A673 (cell line): ENCODE measurements around the gene CXADR. TPM values are rescaled to one million over a fixed set of nuclear protein-coding genes. Genes with fewer than 3 reads are reported as not detected.
"Not testable (repeated sequence)": the region's sequence is repeated elsewhere in the genome, so short reads cannot be mapped to it uniquely, and the experiment has no call there.

Source experiments
- BruUV-seq: library from RNA; stranded (reverse); fragments of 400-500 nt; replicated peaks from 2 replicates; lab custom pipeline; 2021; lab: Mats Ljungman, UMichigan
- CTCF ChIA-PET: fragments of 300-600 bp; sonication (Branson Sonifier 250); formaldehyde crosslinking; loops from one replicate; lab custom pipeline; 2022; ENCODE audit warnings: antibody characterized with exemption; lab: Charles Lee
- POLR2A ChIA-PET: fragments of 300-600 bp; sonication (Branson Sonifier 250); formaldehyde crosslinking; loops from one replicate; lab custom pipeline; 2022; ENCODE audit warnings: antibody characterized with exemption; ENCODE audit not compliant: low non-redundant PET; lab: Charles Lee
- DNase-seq: peaks from one replicate; pipeline ENCODE4 v3.0.0-alpha.2; 2015; ENCODE audit warnings: low spot score
- H3K27ac ChIP-seq: fragments of 200-600 bp; sonication (generic); 2 replicates; pipeline ENCODE4 v1.5.1; 2016; ENCODE audit warnings: mixed run types, low read depth, mild to moderate bottlenecking, mixed read lengths, antibody characterized with exemption, low read length; ENCODE audit not compliant: poor library complexity, severe bottlenecking
- H3K27me3 ChIP-seq: fragments of 200-600 bp; sonication (generic); replicated peaks from 2 replicates; pipeline ENCODE4 v1.6.1; 2017; ENCODE audit warnings: mixed run types, low read depth, mild to moderate bottlenecking, mixed read lengths, antibody characterized with exemption, low read length; ENCODE audit not compliant: insufficient read depth, poor library complexity
- H3K36me3 ChIP-seq: fragments of 200-600 bp; sonication (generic); 2 replicates; pipeline ENCODE4 v1.6.1; 2016; ENCODE audit warnings: mixed run types, mild to moderate bottlenecking, mixed read lengths, antibody characterized with exemption, low read length; ENCODE audit not compliant: insufficient read depth, poor library complexity, severe bottlenecking
- H3K4me1 ChIP-seq: fragments of 200-600 bp; sonication (generic); 2 replicates; pipeline ENCODE4 v1.6.1; 2017; ENCODE audit warnings: mixed run types, mild to moderate bottlenecking, mixed read lengths, antibody characterized with exemption, low read length; ENCODE audit not compliant: insufficient read depth, poor library complexity, severe bottlenecking
- H3K4me3 ChIP-seq: fragments of 200-600 bp; sonication (generic); 2 replicates; pipeline ENCODE4 v1.5.1; 2016; ENCODE audit warnings: low read depth, mixed run types, mild to moderate bottlenecking, mixed read lengths, low read length; ENCODE audit not compliant: poor library complexity, severe bottlenecking
- H3K9me3 ChIP-seq: fragments of 200-600 bp; sonication (generic); 2 replicates; pipeline ENCODE4 v1.6.1; 2016; ENCODE audit warnings: mixed run types, low read depth, mild to moderate bottlenecking, mixed read lengths, antibody characterized with exemption, low read length; ENCODE audit not compliant: poor library complexity, severe bottlenecking
- CTCF ChIP-seq: fragments of 300-800, 200-600 bp; sonication (generic); conservative IDR thresholded peaks from 2 replicates; pipeline ENCODE4 v1.5.1; 2017; ENCODE audit warnings: low read depth, mild to moderate bottlenecking, antibody characterized with exemption, low read length, moderate library complexity, mixed read lengths
- EZH2 ChIP-seq: fragments of 200-600 bp; sonication (generic); IDR thresholded peaks from 2 replicates; pipeline ENCODE4 v1.6.1; 2017; ENCODE audit warnings: borderline replicate concordance, low read depth, mild to moderate bottlenecking, mixed read lengths, antibody characterized with exemption, low read length; ENCODE audit not compliant: poor library complexity, severe bottlenecking
- intact Hi-C: fragments of 100-400 bp; cut with micrococcal nuclease; formaldehyde crosslinking; loops from one replicate; pipeline ENCODE4 v1.10.0; 2022; ENCODE audit not compliant: unreplicated experiment
- total RNA-seq: library from RNA; stranded (reverse); gene quantifications from 2 replicates; pipeline ENCODE4 v1.2.3, GENCODE V29; 2021

CXADR gene
- total RNA-seq, 1 experiment from 2014 or later = 17.7 TPM

GRCh38 chr21:17519208-17519738, 6.4 kb downstream of the CXADR start:
- no peaks in the 10 kb centered on the region for H3K9me3 ChIP-seq
- DNase-seq = no peak
- peaks cover 1% of the 10 kb centered on the region for H3K4me1 ChIP-seq
- ChIA-PET CTCF (no interaction called here), POLR2A (no interaction called here)
- H3K27me3 ChIP-seq = no peaks in the 10 kb centered on the region
- H3K4me3 ChIP-seq = no peak overlapping the region
- intact Hi-C loops = no loop called here
- H3K36me3 ChIP-seq = no peaks in the 10 kb centered on the region
- no peak overlapping the region for H3K27ac ChIP-seq
- TF ChIP-seq CTCF (no peak), EZH2 (no peak)
- no TSS peak for BruUV-seq

- DNase-seq = no peak
- TF ChIP-seq CTCF (no peak), EZH2 (no peak)
- Histone ChIP-seq H3K9me3 (no peaks in the 10 kb centered on the region), H3K4me1 (no peaks in the 10 kb centered on the region), H3K27me3 (no peaks in the 10 kb centered on the region), H3K4me3 (no peak overlapping the region), H3K36me3 (no peaks in the 10 kb centered on the region), H3K27ac (no peak overlapping the region)
- intact Hi-C loops = no loop called here
- ChIA-PET CTCF (no interaction called here), POLR2A (no interaction called here)
- no TSS peak for BruUV-seq
Measured at GRCh38 chr21:17519965-17520609, 7.2 kb downstream of the CXADR start.

- POLR2A ChIA-PET = no interaction called here
- CTCF ChIA-PET = no interaction called here
- Histone ChIP-seq H3K36me3 (no peaks in the 10 kb centered on the region), H3K4me3 (no peak overlapping the region), H3K27ac (no peak overlapping the region), H3K27me3 (no peaks in the 10 kb centered on the region), H3K9me3 (no peaks in the 10 kb centered on the region), H3K4me1 (no peaks in the 10 kb centered on the region)
- no TSS peak for BruUV-seq
- intact Hi-C loops = no loop called here
- TF ChIP-seq CTCF (no peak), EZH2 (no peak)
- DNase-seq = no peak
Measured at GRCh38 chr21:17523007-17523451, 10.2 kb downstream of the CXADR start.

- H3K4me1 ChIP-seq, H3K4me3 ChIP-seq, H3K27me3 ChIP-seq, intact Hi-C loops, BruUV-seq, H3K27ac ChIP-seq, POLR2A ChIA-PET, DNase-seq, H3K36me3 ChIP-seq, H3K9me3 ChIP-seq, CTCF ChIA-PET: not testable (repeated sequence)
Measured at GRCh38 chr21:17523979-17524494, 11.2 kb downstream of the CXADR start.
